Measurements from ENCODE around the gene SCGN.
"Not testable (repeated sequence)": the region's sequence is repeated elsewhere in the genome, so short reads cannot be mapped to it uniquely, and the experiment has no call there.

SCGN gene

GRCh38 chr6:25730907-25731306, 78.9 kb downstream of the SCGN start:
- DNase-seq (ENCODE audit: low read depth): no peak

GRCh38 chr6:25731721-25732120, 79.7 kb downstream of the SCGN start:
- no peak for DNase-seq (ENCODE audit: low read depth)

GRCh38 chr6:25732468-25733198, 80.6 kb downstream of the SCGN start:
- DNase-seq (ENCODE audit: low read depth): no peak

GRCh38 chr6:25735261-25735660, 83.2 kb downstream of the SCGN start:
- DNase-seq (ENCODE audit: low read depth): no peak

GRCh38 chr6:25743868-25744267, 91.9 kb downstream of the SCGN start:
- DNase-seq (ENCODE audit: low read depth): no peak

GRCh38 chr6:25745836-25746235, 93.8 kb downstream of the SCGN start:
- no peak for DNase-seq (ENCODE audit: low read depth)

GRCh38 chr6:25746968-25747367, 95.0 kb downstream of the SCGN start:
- no peak for DNase-seq (ENCODE audit: low read depth)

GRCh38 chr6:25747477-25747876, 95.5 kb downstream of the SCGN start:
- DNase-seq (ENCODE audit: low read depth): no peak

GRCh38 chr6:25748049-25748448, 96.0 kb downstream of the SCGN start:
- DNase-seq (ENCODE audit: low read depth): no peak

GRCh38 chr6:25748601-25749517, 96.8 kb downstream of the SCGN start:
- not testable (repeated sequence) for DNase-seq (ENCODE audit: low read depth)

GRCh38 chr6:25749837-25750236, 97.8 kb downstream of the SCGN start:
- DNase-seq (ENCODE audit: low read depth): no peak

GRCh38 chr6:25750906-25751305, 98.9 kb downstream of the SCGN start:
- DNase-seq (ENCODE audit: low read depth): no peak

Measured in HS-27A (cell line).